Anterior cingulate cortex (tissue), 58 donors: ENCODE data around the gene C14orf119.
"Not testable (repeated sequence)": the region's sequence is repeated elsewhere in the genome, so short reads cannot be mapped to it uniquely, and the experiment has no call there.

Experiments
- DNase-seq, 58 donors: peaks; one replicate each; lab custom pipeline; 2025; lab: John Stamatoyannopoulos, UW

The C14orf119 gene

DNA sequence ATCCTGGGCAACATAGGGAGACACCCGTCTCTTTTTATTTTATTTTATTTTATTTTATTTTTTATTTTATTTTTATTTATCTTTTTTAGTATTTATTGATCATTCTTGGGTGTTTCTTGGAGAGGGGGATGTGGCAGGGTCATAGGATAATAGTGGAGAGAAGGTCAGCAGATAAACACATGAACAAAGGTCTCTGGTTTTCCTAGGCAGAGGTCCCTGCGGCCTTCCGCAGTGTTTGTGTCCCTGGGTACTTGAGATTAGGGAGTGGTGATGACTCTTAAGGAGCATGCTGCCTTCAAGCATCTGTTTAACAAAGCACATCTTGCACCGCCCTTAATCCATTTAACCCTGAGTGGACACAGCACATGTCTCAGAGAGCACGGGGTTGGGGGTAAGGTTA, 12.3 kb downstream of the C14orf119 start:
- not testable (repeated sequence) for DNase-seq

GRCh38 chr14:23108169-23108568, 12.9 kb downstream of the C14orf119 start:
- not testable (repeated sequence) for DNase-seq

GRCh38 chr14:23109769-23110168, 14.5 kb downstream of the C14orf119 start:
- DNase-seq: no peak

DNA sequence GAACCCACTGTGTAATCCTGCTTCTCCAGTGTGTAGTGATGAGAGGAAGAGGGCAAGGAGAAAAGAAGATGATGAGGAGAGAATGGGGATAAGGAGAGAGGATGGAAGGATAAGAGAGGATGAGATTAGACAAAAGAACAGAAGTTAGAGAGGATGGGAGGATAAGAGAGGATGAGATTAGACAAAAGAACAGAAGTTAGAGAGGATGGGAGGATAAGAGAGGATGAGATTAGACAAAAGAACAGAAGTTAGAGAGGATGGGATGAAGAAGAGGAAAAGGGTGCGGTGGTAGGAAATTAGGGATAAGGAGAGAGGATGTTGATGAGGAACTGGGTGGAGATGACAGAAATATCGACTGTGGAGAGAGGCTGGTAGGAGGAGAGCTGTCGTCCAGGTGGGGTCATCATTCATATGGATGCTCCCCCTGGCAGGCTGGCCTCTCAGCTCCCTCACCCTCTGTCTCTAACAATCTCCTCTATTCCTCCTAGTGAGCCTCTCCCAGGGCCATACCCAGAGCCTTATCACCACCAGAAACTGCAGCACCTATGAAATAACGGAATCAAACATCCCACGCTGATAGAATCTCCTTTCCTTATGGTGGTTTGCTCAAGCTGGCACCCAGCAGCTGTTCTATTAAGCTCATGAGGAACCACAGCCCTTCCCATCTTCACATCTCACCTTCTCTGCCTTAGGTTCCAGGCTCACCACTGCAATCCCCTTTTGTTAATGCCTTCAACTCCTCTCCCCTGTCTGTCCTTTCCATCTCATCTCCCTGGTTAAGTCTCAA, 15.5 kb downstream of the C14orf119 start:
- DNase-seq: no peak

DNA sequence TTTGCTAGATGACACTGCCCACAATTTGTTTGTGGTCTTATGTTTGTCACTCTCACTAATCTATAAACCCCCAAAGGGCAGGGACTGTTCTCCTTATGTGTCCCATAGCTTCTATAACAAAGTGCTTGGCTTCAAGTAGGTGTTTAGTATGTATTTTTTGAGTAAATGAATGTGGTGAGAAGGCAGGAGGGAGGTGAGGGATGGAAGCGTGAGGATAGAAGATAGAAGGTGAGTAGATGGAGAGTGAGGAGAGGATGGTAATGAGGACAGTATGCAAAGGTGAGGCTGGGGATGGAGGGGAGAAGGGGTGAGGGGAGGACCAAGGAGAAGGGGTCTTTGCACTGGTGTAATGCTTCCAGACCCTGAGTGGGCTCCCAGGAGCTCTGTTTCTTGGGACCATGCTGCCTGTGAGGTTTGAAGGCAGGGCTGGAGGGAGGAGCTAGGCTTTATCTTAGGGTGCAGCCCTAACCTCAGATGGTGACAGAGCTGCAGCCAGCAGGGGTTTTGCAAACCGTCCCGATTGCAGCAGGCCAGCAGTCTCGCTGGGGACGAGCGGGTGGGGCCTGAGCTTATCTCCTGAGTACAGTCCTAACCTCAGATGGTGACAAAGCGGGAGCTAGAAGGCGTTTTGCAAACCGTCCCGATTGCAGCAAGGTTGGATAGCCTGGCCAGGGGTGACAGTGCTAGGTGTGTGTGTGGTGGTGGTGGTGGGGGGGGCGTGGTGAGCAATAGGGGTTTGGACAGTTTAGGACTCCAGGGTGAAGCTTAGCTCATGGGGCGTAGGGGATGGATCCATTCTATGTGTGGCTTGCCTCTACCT, 17.3 kb downstream of the C14orf119 start:
- DNase-seq: no peak

DNA sequence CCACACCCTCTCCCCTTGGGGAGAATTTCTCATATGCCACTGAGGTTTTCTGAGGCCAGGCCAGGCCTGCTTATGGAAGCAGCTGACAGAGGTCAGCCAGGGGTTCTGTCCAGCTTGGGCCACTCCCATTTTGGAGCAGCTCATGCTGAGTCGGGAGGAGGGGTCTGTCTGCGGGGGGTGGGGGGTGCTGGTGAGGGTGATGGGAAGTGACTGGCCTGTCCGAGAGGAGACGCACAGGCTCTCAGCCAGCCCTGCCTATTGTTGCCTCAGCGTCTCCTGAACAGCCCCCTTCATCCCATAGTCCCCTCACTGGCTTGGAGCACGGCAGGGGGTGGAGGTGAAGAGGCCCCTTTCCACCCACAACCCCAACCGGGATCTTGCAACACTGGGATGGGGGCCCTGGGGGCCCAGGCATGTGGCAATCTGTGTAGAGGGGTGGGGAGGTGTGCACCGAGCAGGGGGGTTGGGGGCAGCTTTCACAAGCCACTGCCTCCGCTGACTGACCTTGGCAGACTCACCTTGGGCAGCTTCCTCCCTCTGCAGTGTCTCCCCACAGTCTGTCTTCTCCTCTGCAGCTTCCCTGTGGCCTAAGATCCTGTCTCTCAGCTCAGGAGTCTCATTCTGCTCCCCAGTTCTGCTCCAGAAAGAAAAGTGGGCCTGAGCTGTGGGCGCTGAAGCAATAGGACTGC, 18.3 kb downstream of the C14orf119 start:
- DNase-seq: no peak

GRCh38 chr14:23114120-23114458, 18.8 kb downstream of the C14orf119 start:
- no peak for DNase-seq

- DNase-seq: no peak
These were observed 19.3 kb downstream of the C14orf119 start for GRCh38 chr14:23114669-23115038.

DNA sequence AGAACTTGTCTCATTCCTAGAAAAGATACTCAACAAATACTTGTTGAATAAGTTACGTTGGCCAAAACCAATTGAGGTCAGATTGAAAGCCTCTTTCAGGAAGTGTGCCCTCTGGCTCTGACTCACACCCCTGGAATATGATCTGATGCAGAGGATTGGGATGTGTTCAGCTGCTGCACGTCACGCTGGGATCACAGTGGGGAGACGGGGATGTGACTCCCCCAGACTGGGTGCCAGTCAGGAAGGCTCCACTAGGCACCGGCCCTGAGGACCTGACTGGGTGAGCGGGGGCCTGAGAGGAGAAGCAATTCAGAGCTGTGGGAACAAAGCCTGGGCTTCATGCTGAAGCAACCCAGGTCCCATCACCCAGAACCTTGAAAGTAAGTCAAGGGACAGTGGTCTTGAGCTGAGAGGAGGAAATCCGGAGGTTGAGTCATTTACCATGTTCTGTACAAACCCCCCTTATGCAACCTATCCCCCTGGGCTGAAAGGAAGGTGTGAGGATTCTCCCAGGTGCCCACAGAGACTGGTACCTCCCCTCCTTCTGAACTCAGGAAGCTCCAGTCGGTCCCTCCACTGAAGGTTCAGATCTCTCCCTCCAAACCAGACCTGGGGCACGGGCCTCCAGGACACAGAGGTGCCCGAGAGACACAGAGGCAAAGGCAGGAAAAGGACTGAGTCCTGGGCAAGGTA, 19.9 kb downstream of the C14orf119 start:
- DNase-seq: no peak

- DNase-seq: no peak
These were observed 20.6 kb downstream of the C14orf119 start for GRCh38 chr14:23115918-23116317.

DNA sequence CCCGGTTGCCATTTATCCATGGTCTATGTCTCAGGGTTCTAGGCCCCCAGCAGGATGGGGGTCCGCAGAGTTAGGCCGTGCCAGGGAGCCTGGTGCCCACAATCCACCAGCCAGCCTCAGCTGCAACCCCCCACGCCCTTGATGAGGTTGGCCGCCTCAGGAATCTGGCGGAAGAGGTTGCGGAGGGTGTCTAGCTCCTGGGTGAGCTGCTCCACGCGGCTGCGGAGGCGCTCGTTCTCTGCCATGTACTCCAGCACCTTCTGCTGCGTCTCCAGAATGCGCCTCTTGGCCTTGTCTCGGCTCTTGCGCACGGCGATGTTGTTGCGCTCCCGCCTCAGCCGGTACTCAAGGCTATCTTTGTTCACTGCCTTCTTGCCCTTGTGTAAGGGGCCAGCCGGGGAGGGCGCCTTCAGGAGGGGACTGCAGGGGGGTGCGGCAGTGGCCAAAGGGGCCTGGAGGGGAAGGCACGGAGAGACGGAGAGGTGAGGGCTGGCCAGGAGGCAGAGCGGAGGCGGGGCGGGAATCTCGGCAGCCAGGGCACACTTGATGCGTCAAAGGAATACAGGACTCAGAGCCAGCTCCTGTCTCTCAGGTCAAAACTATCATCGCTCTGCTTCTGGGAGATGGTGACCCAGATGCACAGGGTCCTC, 22.2 kb downstream of the C14orf119 start:
- no peak for DNase-seq

- no peak for DNase-seq
These were observed 23.4 kb downstream of the C14orf119 start, which contains the start of gene CEBPE for GRCh38 chr14:23118506-23119362. CEBPE (minus strand) TSS chr14:23119255; CDS start chr14:23119091, 164 bp downstream.

GRCh38 chr14:23119363-23120327, 24.3 kb downstream of the C14orf119 start:
- DNase-seq: peak in 1 of 58 donors; percentile 11

- peak in 57 of 58 donors; percentile 27 to 92 (median 80) for DNase-seq
These were observed 25.4 kb downstream of the C14orf119 start for GRCh38 chr14:23120541-23121251.

- DNase-seq: peak in 4 of 58 donors; percentile 12 to 32 (median 22)
These were observed 26.1 kb downstream of the C14orf119 start for GRCh38 chr14:23121361-23121771.

GRCh38 chr14:23122086-23122485, 26.8 kb downstream of the C14orf119 start:
- DNase-seq: no peak

DNA sequence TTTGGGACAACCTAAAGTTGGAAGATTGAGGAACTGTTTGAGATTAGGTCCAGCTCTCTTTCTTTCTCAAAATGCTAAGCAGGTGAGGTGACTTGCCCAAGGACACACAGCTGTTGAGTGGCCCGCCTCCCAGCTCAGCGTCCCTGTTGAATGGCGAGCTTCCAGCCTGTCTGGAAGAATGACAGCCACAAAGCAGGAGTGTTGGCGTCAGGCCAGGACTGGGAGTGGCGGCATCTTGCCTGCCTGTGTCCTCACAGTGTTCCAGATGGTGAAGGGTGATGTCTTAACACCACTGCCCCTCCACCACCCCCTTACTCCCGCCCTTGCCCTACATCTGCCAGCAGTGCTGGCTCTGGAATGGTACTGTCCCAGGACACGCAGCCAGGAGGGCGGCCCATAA, 28.1 kb downstream of the C14orf119 start:
- DNase-seq: peak in 3 of 58 donors; percentile 17 to 44 (median 42)
